ENCODE measurements around the gene CRYGC. TPM values are rescaled to one million over a fixed set of nuclear protein-coding genes. Genes with fewer than 3 reads are reported as not detected.

CRYGC gene
- total and polyA plus RNA-seq, 2 of the 8 experiments (the other 6 are each of a cell fraction or from before 2014, with no cell fraction given): not detected

DNA sequence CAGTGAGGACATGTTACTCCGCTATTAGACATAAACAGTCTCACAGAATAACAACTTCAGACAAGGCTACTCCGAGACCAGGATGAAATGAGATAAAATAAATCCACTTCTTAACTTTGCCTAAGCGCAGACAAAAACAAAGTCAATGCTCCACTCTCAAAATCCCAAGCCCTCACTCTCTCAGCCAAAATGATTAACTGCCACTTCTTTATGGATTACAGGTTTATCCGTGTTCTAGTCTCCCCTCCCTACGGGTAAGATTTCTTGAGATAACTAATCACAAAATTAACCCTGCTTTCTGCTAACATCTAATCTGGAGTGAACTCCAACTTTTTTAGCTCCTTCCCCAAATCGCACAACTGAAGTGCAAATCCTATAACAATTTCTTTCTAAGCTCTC lies 1.1 kb upstream of the CRYGC start:
- Histone ChIP-seq H2BK15ac (ENCODE audit: low read length) (no peak overlapping the region), H3K4me3 (ENCODE audit: extremely low read depth in 1 of 4, insufficient read depth in 2 of 4, low read depth in 3 of 4, low read length in 4 of 4) (no peak overlapping the region), H4K20me1 (replicated peaks in 1 of 2; ENCODE audit: control insufficient read depth in 1 of 2, insufficient read depth in 2 of 2, low read length in 2 of 2) (no peaks in the 10 kb centered on the region), H3K56ac (replicated peaks; ENCODE audit: insufficient read length, low read depth, low read length) (no peak overlapping the region), H3K79me2 (ENCODE audit: control insufficient read depth in 1 of 2, insufficient read depth in 2 of 2, low read length in 2 of 2) (no peaks in the 10 kb centered on the region), H2AK5ac (ENCODE audit: low read depth, low read length) (no peak overlapping the region), H4K5ac (ENCODE audit: insufficient read length, low read depth, low read length) (no peak overlapping the region), H3K27me3 (replicated peaks in 1 of 4; ENCODE audit: control insufficient read depth in 3 of 4, extremely low read depth in 1 of 4, insufficient read depth in 3 of 4, low read length in 3 of 4) (no peaks in the 10 kb centered on the region), H3K36me3 (ENCODE audit: control insufficient read depth in 2 of 4, insufficient read depth in 4 of 4, low read length in 3 of 4) (no peaks in the 10 kb centered on the region), H3K23me2 (ENCODE audit: low read depth, low read length) (no peaks in the 10 kb centered on the region), H2BK5ac (ENCODE audit: low read depth, low read length) (no peak overlapping the region), H3K18ac (ENCODE audit: extremely low read depth, low read length) (no peak overlapping the region), H3K79me1 (ENCODE audit: low read depth, low read length) (no peaks in the 10 kb centered on the region), H2BK20ac (ENCODE audit: low read length) (no peak overlapping the region), H3K4me1 (replicated peaks in 1 of 4; ENCODE audit: control insufficient read depth in 3 of 4, insufficient read depth in 4 of 4, low read length in 3 of 4) (no peaks in the 10 kb centered on the region), H3K9ac (replicated peaks in 1 of 4; ENCODE audit: extremely low read depth in 1 of 4, low read depth in 3 of 4, low read length in 3 of 4) (no peak overlapping the region), H3K9me3 (ENCODE audit: insufficient read depth in 2 of 2, low read depth in 1 of 2, low read length in 1 of 2) (no peaks in the 10 kb centered on the region), H2AFZ (ENCODE audit: low read length) (no peak overlapping the region), H3K4ac (replicated peaks; ENCODE audit: insufficient read length, low read depth, low read length) (no peak overlapping the region), H3K14ac (ENCODE audit: insufficient read length) (no peak overlapping the region), H2BK12ac (ENCODE audit: low read depth, low read length) (no peak overlapping the region), H4K91ac (replicated peaks; ENCODE audit: insufficient read length, low read length) (no peak overlapping the region), H3K4me2 (ENCODE audit: insufficient read depth in 1 of 2, low read depth in 2 of 2, low read length in 2 of 2) (no peak overlapping the region), H2BK120ac (replicated peaks; ENCODE audit: low read depth, low read length) (no peak overlapping the region), H4K8ac (ENCODE audit: extremely low read depth, insufficient read depth, low read length) (no peak overlapping the region), H3K27ac (ENCODE audit: low read depth, low read length) (no peak overlapping the region), H3K23ac (ENCODE audit: insufficient read length) (no peak overlapping the region)
- WGBS, 2 experiments (ENCODE audit: extremely low coverage in 1 of 2, insufficient coverage in 1 of 2, insufficient read length in 1 of 2, insufficient replicate concordance in 2 of 2, low coverage in 1 of 2, low lambda C conversion rate in 2 of 2, missing lambda C conversion rate in 1 of 2): 89% methylated on average over 6 of the region's 6 CpGs; no CpG with 5 or more reads in 1 of the 2 experiments
- FAIRE-seq (no peak), DNase-seq (ENCODE audit: low read depth in 1 of 2, low spot score in 2 of 2) (no peak)
- ChIA-PET CTCF (ENCODE audit: partially characterized antibody) (interaction anchor here (0.6 to 3.7 kb wide), 7 partner anchors 11 to 45 kb away, joined by 3 to 17 read pairs (median 4); no protein-coding TSS in a partner anchor), POLR2A (ENCODE audit: partially characterized antibody) (interaction anchor here (1.0 kb wide), 1 partner anchor 15 kb away, joined by 4 read pairs; the partner anchor contains the start of gene CRYGB)
- TF ChIP-seq RFX5 (IDR thresholded peaks at IDR 0.05; ENCODE audit: borderline replicate concordance, low read depth, low read length) (no peak), POLR2AphosphoS5 (IDR thresholded peaks at IDR 0.05; ENCODE audit: low read depth, low read length) (no peak), SUZ12 (IDR thresholded peaks at IDR 0.05; ENCODE audit: low read length) (no peak)

All from H1 (cell line).